Measurements from ENCODE around the gene CDC42EP4.
"Not testable (repeated sequence)": the region's sequence is repeated elsewhere in the genome, so short reads cannot be mapped to it uniquely, and the experiment has no call there.

CDC42EP4 gene

GRCh38 chr17:73274490-73274889 lies 37.3 kb downstream of the CDC42EP4 start:
- no peak for DNase-seq

GRCh38 chr17:73272906-73273218 lies 38.9 kb downstream of the CDC42EP4 start:
- DNase-seq = no peak

- DNase-seq = no peak
Measured at GRCh38 chr17:73271072-73271471, 40.7 kb downstream of the CDC42EP4 start.

- no peak for DNase-seq
Measured at GRCh38 chr17:73269791-73270190, 42.0 kb downstream of the CDC42EP4 start.

- DNase-seq = no peak
Measured at GRCh38 chr17:73269329-73269615, 42.5 kb downstream of the CDC42EP4 start.

- no peak for DNase-seq
Measured at GRCh38 chr17:73268582-73269328, 43.0 kb downstream of the CDC42EP4 start.

- DNase-seq = no peak
Measured at GRCh38 chr17:73267648-73268537, 43.9 kb downstream of the CDC42EP4 start.

GRCh38 chr17:73266796-73267195 lies 45.0 kb downstream of the CDC42EP4 start:
- no peak for DNase-seq

- DNase-seq = no peak
Measured at GRCh38 chr17:73265646-73266640, 45.9 kb downstream of the CDC42EP4 start.

- DNase-seq = not testable (repeated sequence)
Measured at GRCh38 chr17:73264448-73264847, 47.4 kb downstream of the CDC42EP4 start.

- no peak for DNase-seq
Measured at GRCh38 chr17:73262676-73263642, 48.8 kb downstream of the CDC42EP4 start.

GRCh38 chr17:73261952-73262675 lies 49.7 kb downstream of the CDC42EP4 start:
- no peak for DNase-seq

- no peak for DNase-seq
Measured at GRCh38 chr17:73261617-73261951, 50.2 kb downstream of the CDC42EP4 start, which contains the start of gene CPSF4L. Gene CPSF4L, minus strand, starts transcription at chr17:73261880. Its CDS starts 62 bp downstream, at chr17:73261818.

- DNase-seq = no peak
Measured at GRCh38 chr17:73257516-73257915, 54.3 kb downstream of the CDC42EP4 start.

- DNase-seq = no peak
Measured at GRCh38 chr17:73256220-73256619, 55.6 kb downstream of the CDC42EP4 start.

- DNase-seq = peak; percentile 57
Measured at GRCh38 chr17:73255671-73256181, 56.1 kb downstream of the CDC42EP4 start.

GRCh38 chr17:73251871-73252270 lies 59.9 kb downstream of the CDC42EP4 start:
- no peak for DNase-seq

GRCh38 chr17:73250851-73251640 lies 60.8 kb downstream of the CDC42EP4 start:
- no peak for DNase-seq

GRCh38 chr17:73249700-73250099 lies 62.1 kb downstream of the CDC42EP4 start:
- no peak for DNase-seq

GRCh38 chr17:73248532-73248931 lies 63.3 kb downstream of the CDC42EP4 start:
- no peak for DNase-seq

Data from activated CD4-positive, alpha-beta T cell treated with anti-CD3 and anti-CD28 coated beads, Interleukin-2, amount 50 U/mL, for 1 hour (primary cell).